Osteoblast (primary cell): ENCODE data around the gene TFDP2. TPM values are rescaled to one million over a fixed set of nuclear protein-coding genes. Genes with fewer than 3 reads are reported as not detected.

ENCODE experiments used
- DNase-seq: peaks from one replicate; pipeline ENCODE4 v3.0.0; 2011; ENCODE audit warnings: low spot score, mixed read lengths; ENCODE audit not compliant: insufficient read length; ENCODE audit errors: missing footprints
- H2AFZ ChIP-seq: 2 replicates; pipeline ENCODE4 v1.6.0; 2011; ENCODE audit warnings: mild to moderate bottlenecking, low read length
- H3K27ac ChIP-seq: 2 replicates; pipeline ENCODE4 v1.5.1; 2011; ENCODE audit warnings: mild to moderate bottlenecking, low read depth, low read length, moderate library complexity
- H3K27me3 ChIP-seq: 2 replicates; pipeline ENCODE4 v1.6.0; 2012; ENCODE audit warnings: mild to moderate bottlenecking, control low read depth, inconsistent platforms, low read length, moderate library complexity; ENCODE audit not compliant: insufficient read depth
- H3K36me3 ChIP-seq: 2 replicates; pipeline ENCODE4 v1.5.1; 2011; ENCODE audit warnings: mild to moderate bottlenecking, low read length, control low read depth, moderate library complexity; ENCODE audit not compliant: insufficient read depth
- H3K4me1 ChIP-seq: 2 replicates; pipeline ENCODE4 v1.5.1; 2011; ENCODE audit warnings: mild to moderate bottlenecking, low read length, control low read depth, moderate library complexity; ENCODE audit not compliant: insufficient read depth
- H3K4me2 ChIP-seq: 2 replicates; pipeline ENCODE4 v1.6.0; 2011; ENCODE audit warnings: mild to moderate bottlenecking, low read length; ENCODE audit not compliant: insufficient read depth
- H3K4me3 ChIP-seq: fragments of 200-600 bp; sonication (generic); 3 replicates; pipeline ENCODE4 v1.5.1; 2012; ENCODE audit warnings: mild to moderate bottlenecking, low read length, inconsistent platforms; ENCODE audit not compliant: insufficient read depth
- H3K79me2 ChIP-seq: 2 replicates; pipeline ENCODE4 v1.6.0; 2012; ENCODE audit warnings: mild to moderate bottlenecking, low read length, control low read depth, inconsistent platforms; ENCODE audit not compliant: insufficient read depth
- H3K9me3 ChIP-seq: 2 replicates; pipeline ENCODE4 v1.5.1; 2011; ENCODE audit warnings: low read depth, low read length, control low read depth
- H4K20me1 ChIP-seq: 2 replicates; pipeline ENCODE4 v1.6.0; 2012; ENCODE audit warnings: mild to moderate bottlenecking, low read length, control low read depth; ENCODE audit not compliant: insufficient read depth
- total RNA-seq: library from RNA; depleted of rRNA; stranded (reverse); fragments of >200 nt; gene quantifications from 2 replicates; pipeline ENCODE4 v1.2.3, GENCODE V29; 2012
- TF ChIP-seq, protein P1 (sequence below): IDR thresholded peaks from 2 replicates; pipeline ENCODE4 v1.5.1; 2011; ENCODE audit warnings: mild to moderate bottlenecking, low read depth, low read length, moderate library complexity; ENCODE audit errors: extremely low read depth

The TFDP2 gene
- total RNA-seq, 1 donor: 41.6 TPM

GRCh38 chr3:141996437-141996836 is 152.9 kb downstream of the TFDP2 start:
- H4K20me1 ChIP-seq: no peaks in the 10 kb centered on the region
- no peaks in the 10 kb centered on the region for H3K4me1 ChIP-seq
- no peak overlapping the region for H3K27ac ChIP-seq
- no peaks in the 10 kb centered on the region for H3K27me3 ChIP-seq
- DNase-seq: no peak
- H3K4me3 ChIP-seq: no peak overlapping the region
- no peak overlapping the region for H3K4me2 ChIP-seq
- no peaks in the 10 kb centered on the region for H3K36me3 ChIP-seq
- TF ChIP-seq, protein P1, sequence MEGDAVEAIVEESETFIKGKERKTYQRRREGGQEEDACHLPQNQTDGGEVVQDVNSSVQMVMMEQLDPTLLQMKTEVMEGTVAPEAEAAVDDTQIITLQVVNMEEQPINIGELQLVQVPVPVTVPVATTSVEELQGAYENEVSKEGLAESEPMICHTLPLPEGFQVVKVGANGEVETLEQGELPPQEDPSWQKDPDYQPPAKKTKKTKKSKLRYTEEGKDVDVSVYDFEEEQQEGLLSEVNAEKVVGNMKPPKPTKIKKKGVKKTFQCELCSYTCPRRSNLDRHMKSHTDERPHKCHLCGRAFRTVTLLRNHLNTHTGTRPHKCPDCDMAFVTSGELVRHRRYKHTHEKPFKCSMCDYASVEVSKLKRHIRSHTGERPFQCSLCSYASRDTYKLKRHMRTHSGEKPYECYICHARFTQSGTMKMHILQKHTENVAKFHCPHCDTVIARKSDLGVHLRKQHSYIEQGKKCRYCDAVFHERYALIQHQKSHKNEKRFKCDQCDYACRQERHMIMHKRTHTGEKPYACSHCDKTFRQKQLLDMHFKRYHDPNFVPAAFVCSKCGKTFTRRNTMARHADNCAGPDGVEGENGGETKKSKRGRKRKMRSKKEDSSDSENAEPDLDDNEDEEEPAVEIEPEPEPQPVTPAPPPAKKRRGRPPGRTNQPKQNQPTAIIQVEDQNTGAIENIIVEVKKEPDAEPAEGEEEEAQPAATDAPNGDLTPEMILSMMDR: no peak
- no peak overlapping the region for H2AFZ ChIP-seq
- H3K79me2 ChIP-seq: no peaks in the 10 kb centered on the region
- no peaks in the 10 kb centered on the region for H3K9me3 ChIP-seq

GRCh38 chr3:141994856-141995255 is 154.5 kb downstream of the TFDP2 start:
- no peaks in the 10 kb centered on the region for H4K20me1 ChIP-seq
- H3K79me2 ChIP-seq: no peaks in the 10 kb centered on the region
- no peaks in the 10 kb centered on the region for H3K9me3 ChIP-seq
- no peak overlapping the region for H3K4me3 ChIP-seq
- TF ChIP-seq, protein P1: no peak
- H3K4me1 ChIP-seq: no peaks in the 10 kb centered on the region
- no peak overlapping the region for H2AFZ ChIP-seq
- no peaks in the 10 kb centered on the region for H3K36me3 ChIP-seq
- H3K27me3 ChIP-seq: no peaks in the 10 kb centered on the region
- H3K27ac ChIP-seq: no peak overlapping the region
- no peak for DNase-seq
- H3K4me2 ChIP-seq: no peak overlapping the region

DNA sequence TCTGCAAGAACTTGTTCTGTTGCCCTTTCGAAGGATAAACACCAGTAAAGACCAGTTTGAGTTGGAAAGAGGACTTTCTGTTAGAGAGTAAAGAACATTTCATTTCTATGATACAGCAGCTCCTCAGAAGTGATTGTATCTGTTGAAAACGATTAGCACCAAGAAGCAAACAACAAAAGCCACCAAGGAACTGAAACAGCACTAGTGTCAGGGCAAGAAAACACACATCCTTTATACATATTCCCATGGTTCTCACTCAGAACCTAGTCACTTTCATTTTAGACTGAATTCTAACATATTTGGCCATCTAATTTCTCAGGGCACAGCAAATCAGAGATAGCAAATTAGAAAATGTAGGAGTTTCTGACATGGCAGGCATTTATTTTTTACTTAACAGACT is 156.8 kb downstream of the TFDP2 start:
- H3K27me3 ChIP-seq: no peaks in the 10 kb centered on the region
- no peak overlapping the region for H3K4me3 ChIP-seq
- no peaks in the 10 kb centered on the region for H3K36me3 ChIP-seq
- no peak overlapping the region for H3K27ac ChIP-seq
- no peak overlapping the region for H3K4me2 ChIP-seq
- DNase-seq: peak; percentile 21
- H4K20me1 ChIP-seq: no peaks in the 10 kb centered on the region
- no peaks in the 10 kb centered on the region for H3K79me2 ChIP-seq
- H2AFZ ChIP-seq: peak overlapping the region; percentile 3
- H3K4me1 ChIP-seq: no peaks in the 10 kb centered on the region
- TF ChIP-seq, protein P1: no peak
- H3K9me3 ChIP-seq: no peaks in the 10 kb centered on the region

- Histone ChIP-seq H2AFZ (no peak overlapping the region), H3K4me2 (no peak overlapping the region), H3K36me3 (no peaks in the 10 kb centered on the region), H3K4me1 (no peaks in the 10 kb centered on the region), H4K20me1 (no peaks in the 10 kb centered on the region), H3K79me2 (no peaks in the 10 kb centered on the region), H3K27me3 (no peaks in the 10 kb centered on the region), H3K9me3 (no peaks in the 10 kb centered on the region), H3K27ac (no peak overlapping the region), H3K4me3 (no peak overlapping the region)
- no peak for DNase-seq
- TF ChIP-seq, protein P1: no peak
Measured at GRCh38 chr3:141986548-141987107, 162.7 kb downstream of the TFDP2 start.
